ENCODE results near the gene ZBTB5. TPM values are rescaled to one million over a fixed set of nuclear protein-coding genes. Genes with fewer than 3 reads are reported as not detected.
"Not testable (repeated sequence)": the region's sequence is repeated elsewhere in the genome, so short reads cannot be mapped to it uniquely, and the experiment has no call there.

Gene ZBTB5
- total RNA-seq, 6 experiments from 2014 or later: 4.3 to 6.6 (median 5.5) TPM

DNA sequence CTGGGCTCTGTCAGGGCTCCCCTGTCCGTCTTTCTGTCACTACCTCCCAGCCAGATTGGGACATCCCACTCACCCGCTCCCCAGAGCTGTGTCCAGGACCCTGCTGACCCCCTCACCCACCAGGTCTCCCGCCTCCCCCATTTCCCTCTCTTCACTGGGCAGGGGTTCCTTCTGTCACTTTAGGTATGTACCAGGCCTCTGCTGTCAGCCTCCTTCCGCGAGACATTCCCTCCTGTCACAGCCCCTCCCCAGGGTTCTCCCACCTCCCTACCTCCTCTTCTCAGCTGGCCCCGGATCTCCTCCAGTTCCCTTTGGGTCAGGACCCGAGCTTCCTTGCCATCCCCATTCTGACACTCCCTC, 21.0 kb upstream of the ZBTB5 start:
- DNase-seq (no peak), ATAC-seq (no peak)
- peak overlapping the region; percentile 71 to 91 (median 80) for H3K4me3 ChIP-seq
- peaks cover 0 to 22% (median 11%) of the 10 kb centered on the region in 4 donors for H3K36me3 ChIP-seq
- TF ChIP-seq CTCF (IDR thresholded peaks at IDR 0.05): no peak
- TF ChIP-seq POLR2A (IDR thresholded peaks at IDR 0.05): no peak
- no peaks in the 10 kb centered on the region for H3K27me3 ChIP-seq
- intact Hi-C loops (cut with DNase I): no loop called here
- peaks cover 0 to 33% (median 12%) of the 10 kb centered on the region in 4 donors for H3K4me1 ChIP-seq
- no peaks in the 10 kb centered on the region for H3K9me3 ChIP-seq
- peak overlapping the region; percentile 2 to 79 (median 57) for H3K27ac ChIP-seq
- WGBS (ENCODE audit: insufficient coverage, low coverage, low lambda C conversion rate, missing lambda C conversion rate): 2% methylated on average over 7 of the region's 7 CpGs

DNA sequence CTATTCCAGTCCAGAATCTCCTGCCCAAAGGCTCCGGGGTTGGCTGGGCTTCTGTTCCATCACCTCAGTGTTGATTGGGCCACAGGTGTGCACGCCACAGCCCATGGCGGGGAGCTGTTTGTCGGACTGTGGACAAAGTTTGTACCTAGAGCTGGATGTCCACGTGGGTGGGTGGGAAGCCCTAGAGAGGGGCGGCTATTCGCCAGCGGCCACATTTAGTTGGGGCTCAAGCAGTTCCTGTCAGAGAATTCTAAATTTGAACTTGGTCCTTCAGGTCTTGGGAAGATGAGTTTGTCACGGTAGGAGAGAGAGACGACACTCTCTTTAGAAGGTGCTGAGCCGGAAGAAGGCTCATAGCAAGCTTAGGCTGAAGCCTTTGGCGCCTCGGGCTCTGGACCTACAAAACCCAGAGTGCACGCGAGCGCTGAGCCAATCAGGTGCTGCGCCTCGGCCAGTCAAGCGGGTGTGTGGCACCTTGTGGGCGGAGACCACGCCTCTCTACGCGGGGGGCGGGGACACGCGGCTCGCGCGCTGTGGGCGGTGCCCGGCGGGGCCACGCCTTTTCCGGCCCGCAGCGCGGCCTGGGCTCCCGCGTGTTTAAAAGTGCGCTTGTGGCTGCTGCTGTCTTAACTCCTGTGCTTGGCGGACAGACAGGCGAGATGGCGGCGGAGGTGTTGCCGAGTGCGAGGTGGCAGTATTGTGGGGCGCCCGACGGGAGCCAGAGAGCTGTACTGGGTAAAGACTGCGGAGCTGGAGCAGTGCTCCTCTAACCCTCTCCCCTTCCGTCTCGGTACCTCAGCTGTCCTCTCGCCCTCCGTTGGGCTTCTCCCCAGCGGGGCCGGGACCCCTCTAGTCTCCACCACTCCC, 20.4 kb upstream of the ZBTB5 start, which contains the start of gene POLR1E:
POLR1E (plus strand) TSS at position 560 of the 867 bp plus-strand sequence; CDS start at position 660, 100 bp downstream.
- Histone ChIP-seq H3K9me3 (no peaks in the 10 kb centered on the region), H3K27ac (peak within 1 kb of the TSS; percentile 22 to 79 (median 57)), H3K36me3 (peaks cover 0 to 18% (median 9%) of the 10 kb centered on the region in 4 donors), H3K4me3 (peak within 1 kb of the TSS; percentile 71 to 91 (median 80)), H3K4me1 (peaks cover 0 to 31% (median 12%) of the 10 kb centered on the region in 4 donors), H3K27me3 (no peaks in the 10 kb centered on the region)
- ATAC-seq (peak; percentile 95 to 98 (median 96)), DNase-seq (peak; percentile 96 to 98 (median 98))
- intact Hi-C loops (cut with DNase I): no loop called here
- WGBS (ENCODE audit: insufficient coverage, low coverage, low lambda C conversion rate, missing lambda C conversion rate): 0% methylated on average over 4 of the region's 56 CpGs
- TF ChIP-seq POLR2A (IDR thresholded peaks at IDR 0.05): peak; percentile 97
- no peak for TF ChIP-seq CTCF (IDR thresholded peaks at IDR 0.05)

- peaks cover 0 to 10% (median 2%) of the 10 kb centered on the region in 4 donors for H3K4me1 ChIP-seq
These were observed 15.5 kb upstream of the ZBTB5 start for GRCh38 chr9:37480759-37481158.

GRCh38 chr9:37477987-37478619, 12.9 kb upstream of the ZBTB5 start:
- intact Hi-C loops (cut with DNase I); ATAC-seq; DNase-seq; H3K36me3 ChIP-seq; H3K4me1 ChIP-seq; H3K4me3 ChIP-seq; H3K27me3 ChIP-seq; H3K9me3 ChIP-seq; H3K27ac ChIP-seq: not testable (repeated sequence)
- 51% methylated on average over 5 of the region's 5 CpGs for WGBS (ENCODE audit: insufficient coverage, low coverage, low lambda C conversion rate, missing lambda C conversion rate)

More at GRCh38 chr9:37480759-37481158, 15.5 kb upstream of the ZBTB5 start:
- DNase-seq (no peak), ATAC-seq (no peak)
- intact Hi-C loops (cut with DNase I): no loop called here
- no peaks in the 10 kb centered on the region for H3K27me3 ChIP-seq
- no peak overlapping the region for H3K4me3 ChIP-seq
- 92% methylated on average over 3 of the region's 3 CpGs for WGBS (ENCODE audit: insufficient coverage, low coverage, low lambda C conversion rate, missing lambda C conversion rate)
- H3K27ac ChIP-seq: no peak overlapping the region
- no peaks in the 10 kb centered on the region for H3K36me3 ChIP-seq
- H3K9me3 ChIP-seq: no peaks in the 10 kb centered on the region
- no peak for TF ChIP-seq POLR2A (IDR thresholded peaks at IDR 0.05)
- no peak for TF ChIP-seq CTCF (IDR thresholded peaks at IDR 0.05)

DNA sequence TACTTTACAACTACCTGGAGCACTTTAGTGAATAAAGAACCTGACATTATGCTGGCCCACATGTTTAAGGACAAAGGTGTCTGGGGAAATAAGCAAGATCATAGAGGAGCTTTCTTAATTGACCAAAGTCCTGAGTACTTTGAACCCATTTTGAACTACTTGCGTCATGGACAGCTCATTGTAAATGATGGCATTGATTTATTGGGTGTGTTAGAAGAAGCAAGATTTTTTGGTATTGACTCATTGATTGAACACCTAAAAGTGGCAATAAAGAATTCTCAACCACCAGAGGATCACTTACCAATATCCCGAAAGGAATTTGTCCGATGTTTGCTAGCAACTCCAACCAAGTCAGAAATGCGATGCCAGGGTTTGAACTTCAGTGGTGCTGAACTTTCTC, 12.2 kb upstream of the ZBTB5 start:
- ATAC-seq; intact Hi-C loops (cut with DNase I); H3K27ac ChIP-seq; H3K4me1 ChIP-seq; H3K9me3 ChIP-seq; H3K27me3 ChIP-seq; H3K4me3 ChIP-seq; DNase-seq; H3K36me3 ChIP-seq: not testable (repeated sequence)
- 73% methylated on average over 4 of the region's 4 CpGs for WGBS (ENCODE audit: insufficient coverage, low coverage, low lambda C conversion rate, missing lambda C conversion rate)
